ENCODE data around the gene ZEB1. TPM values are rescaled to one million over a fixed set of nuclear protein-coding genes. Genes with fewer than 3 reads are reported as not detected.

Gene ZEB1
- total RNA-seq, 1 experiment from 2014 or later = 1.4 TPM

DNA sequence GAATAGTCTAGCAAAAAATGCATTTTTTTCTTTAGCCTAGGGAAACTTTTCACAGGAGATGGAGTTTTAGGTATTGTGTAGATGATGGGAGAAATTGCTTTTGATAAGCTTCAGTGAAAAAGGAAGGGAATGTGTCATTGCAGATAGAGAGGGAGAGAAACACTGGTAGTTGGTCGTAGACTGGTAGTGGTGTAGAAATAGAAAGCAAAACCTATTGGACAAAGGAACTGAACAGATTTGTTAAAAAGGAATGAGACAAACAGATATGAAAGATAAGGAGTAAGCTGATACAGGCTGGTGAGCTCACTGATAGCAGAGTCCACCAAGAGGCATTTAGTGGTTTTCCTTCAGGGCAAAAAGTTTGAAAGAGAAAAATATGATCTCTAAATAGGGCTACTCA lies 94.3 kb downstream of the ZEB1 start:
- H3F3A ChIP-seq (ENCODE audit: insufficient read depth, low read depth) = no peaks in the 10 kb centered on the region
- no peaks in the 10 kb centered on the region for H3K4me1 ChIP-seq (replicated peaks; ENCODE audit: insufficient read depth)
- no peaks in the 10 kb centered on the region for H3K36me3 ChIP-seq (ENCODE audit: low read depth)
- no peak for TF ChIP-seq EZH2 (IDR thresholded peaks at IDR 0.05; ENCODE audit: low read depth)
- TF ChIP-seq, protein P1, sequence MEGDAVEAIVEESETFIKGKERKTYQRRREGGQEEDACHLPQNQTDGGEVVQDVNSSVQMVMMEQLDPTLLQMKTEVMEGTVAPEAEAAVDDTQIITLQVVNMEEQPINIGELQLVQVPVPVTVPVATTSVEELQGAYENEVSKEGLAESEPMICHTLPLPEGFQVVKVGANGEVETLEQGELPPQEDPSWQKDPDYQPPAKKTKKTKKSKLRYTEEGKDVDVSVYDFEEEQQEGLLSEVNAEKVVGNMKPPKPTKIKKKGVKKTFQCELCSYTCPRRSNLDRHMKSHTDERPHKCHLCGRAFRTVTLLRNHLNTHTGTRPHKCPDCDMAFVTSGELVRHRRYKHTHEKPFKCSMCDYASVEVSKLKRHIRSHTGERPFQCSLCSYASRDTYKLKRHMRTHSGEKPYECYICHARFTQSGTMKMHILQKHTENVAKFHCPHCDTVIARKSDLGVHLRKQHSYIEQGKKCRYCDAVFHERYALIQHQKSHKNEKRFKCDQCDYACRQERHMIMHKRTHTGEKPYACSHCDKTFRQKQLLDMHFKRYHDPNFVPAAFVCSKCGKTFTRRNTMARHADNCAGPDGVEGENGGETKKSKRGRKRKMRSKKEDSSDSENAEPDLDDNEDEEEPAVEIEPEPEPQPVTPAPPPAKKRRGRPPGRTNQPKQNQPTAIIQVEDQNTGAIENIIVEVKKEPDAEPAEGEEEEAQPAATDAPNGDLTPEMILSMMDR (conservative IDR thresholded peaks at IDR 0.05) = no peak
- H3K79me2 ChIP-seq (ENCODE audit: low read depth) = no peaks in the 10 kb centered on the region
- H3K9me3 ChIP-seq (ENCODE audit: insufficient read depth, low read depth) = no peaks in the 10 kb centered on the region
- DNase-seq = no peak
- no peaks in the 10 kb centered on the region for H3K9me2 ChIP-seq (ENCODE audit: insufficient read depth)
- no TSS peak for BruUV-seq (replicated peaks)
- no peak overlapping the region for H3K4me3 ChIP-seq
- no peak overlapping the region for H3K27ac ChIP-seq
- CTCF ChIA-PET = no interaction called here
- peak overlapping the region; percentile 16; the same call in 1 of the 2 replicates for H3K4me2 ChIP-seq
- POLR2A ChIA-PET (ENCODE audit: unreplicated experiment) = interaction anchor here (0.5 to 0.6 kb wide), 2 partner anchors 48 to 712 kb away, joined by 5 to 6 read pairs; no protein-coding TSS in a partner anchor
- H3K27me3 ChIP-seq (ENCODE audit: insufficient read depth, low read depth) = no peaks in the 10 kb centered on the region
- no peak overlapping the region for H2AFZ ChIP-seq
- intact Hi-C loops (cut with micrococcal nuclease; ENCODE audit: unreplicated experiment) = no loop called here
- H4K20me1 ChIP-seq (ENCODE audit: insufficient read depth) = no peaks in the 10 kb centered on the region

DNA sequence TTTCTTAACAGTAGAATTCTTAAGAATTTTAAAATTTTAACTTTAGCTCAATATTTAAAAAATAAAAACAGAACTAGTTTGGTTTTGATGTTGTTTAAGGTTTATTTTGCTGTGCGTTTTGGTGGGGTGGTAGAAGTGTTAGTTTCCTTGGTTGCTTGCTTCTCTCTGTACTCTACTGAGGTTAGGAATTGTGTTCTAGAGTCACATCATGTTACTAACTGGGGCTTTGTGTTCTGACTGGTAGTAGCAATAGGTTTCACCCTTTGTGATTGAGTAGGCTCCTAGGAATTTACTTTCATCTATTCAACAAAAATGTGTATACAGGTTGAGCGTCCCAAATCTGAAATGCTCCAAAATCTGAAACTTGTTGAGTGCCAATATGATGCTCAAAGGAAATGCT lies 99.5 kb downstream of the ZEB1 start:
- no peaks in the 10 kb centered on the region for H3K79me2 ChIP-seq (ENCODE audit: low read depth)
- intact Hi-C loops (cut with micrococcal nuclease; ENCODE audit: unreplicated experiment) = no loop called here
- no peaks in the 10 kb centered on the region for H3F3A ChIP-seq (ENCODE audit: insufficient read depth, low read depth)
- H3K36me3 ChIP-seq (ENCODE audit: low read depth) = no peaks in the 10 kb centered on the region
- no peaks in the 10 kb centered on the region for H3K4me1 ChIP-seq (replicated peaks; ENCODE audit: insufficient read depth)
- ChIA-PET POLR2A (ENCODE audit: unreplicated experiment) (no interaction called here), CTCF (no interaction called here)
- H4K20me1 ChIP-seq (ENCODE audit: insufficient read depth) = no peaks in the 10 kb centered on the region
- TF ChIP-seq EZH2 (IDR thresholded peaks at IDR 0.05; ENCODE audit: low read depth) = no peak
- TF ChIP-seq, protein P1 (conservative IDR thresholded peaks at IDR 0.05) = no peak
- no peak overlapping the region for H2AFZ ChIP-seq
- no peak overlapping the region for H3K27ac ChIP-seq
- no peak for DNase-seq
- no TSS peak for BruUV-seq (replicated peaks)
- H3K9me2 ChIP-seq (ENCODE audit: insufficient read depth) = no peaks in the 10 kb centered on the region
- H3K27me3 ChIP-seq (ENCODE audit: insufficient read depth, low read depth) = no peaks in the 10 kb centered on the region
- no peak overlapping the region for H3K4me2 ChIP-seq
- no peak overlapping the region for H3K4me3 ChIP-seq
- H3K9me3 ChIP-seq (ENCODE audit: insufficient read depth, low read depth) = no peaks in the 10 kb centered on the region

DNA sequence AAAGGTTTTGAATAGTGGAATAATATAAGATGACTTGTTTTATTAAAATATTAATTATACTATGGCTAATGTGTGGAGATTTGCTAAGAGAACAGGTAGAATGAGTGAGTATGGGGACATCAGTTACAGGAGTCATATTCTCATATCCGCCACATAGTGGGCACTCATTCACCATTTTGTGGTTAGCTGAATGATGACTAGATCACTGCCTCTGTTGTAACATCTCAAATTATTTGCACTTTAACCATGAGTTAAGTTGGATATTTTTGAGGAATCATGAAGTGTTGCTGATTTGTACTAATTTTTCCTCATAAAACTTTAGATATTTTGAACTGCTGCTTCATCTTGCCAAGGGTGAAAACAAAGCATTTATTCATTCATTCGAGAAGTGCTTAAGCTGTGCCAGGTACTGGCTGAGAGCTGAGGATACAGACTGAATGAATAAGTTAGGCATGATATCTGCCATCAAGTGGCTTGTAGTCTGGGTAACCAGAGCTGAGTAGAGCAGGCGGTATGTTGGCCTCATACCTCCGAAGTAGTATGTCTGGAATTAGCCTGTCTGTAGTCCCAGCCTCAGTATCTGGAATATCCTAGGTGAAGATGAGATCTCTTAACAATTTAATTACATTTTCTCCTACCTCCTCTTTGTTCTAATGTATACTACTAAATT lies 100.5 kb downstream of the ZEB1 start:
- no peaks in the 10 kb centered on the region for H3K9me3 ChIP-seq (ENCODE audit: insufficient read depth, low read depth)
- no peak for DNase-seq
- TF ChIP-seq, protein P1 (conservative IDR thresholded peaks at IDR 0.05) = no peak
- TF ChIP-seq EZH2 (IDR thresholded peaks at IDR 0.05; ENCODE audit: low read depth) = no peak
- no peaks in the 10 kb centered on the region for H3K36me3 ChIP-seq (ENCODE audit: low read depth)
- intact Hi-C loops (cut with micrococcal nuclease; ENCODE audit: unreplicated experiment) = no loop called here
- ChIA-PET CTCF (no interaction called here), POLR2A (ENCODE audit: unreplicated experiment) (no interaction called here)
- no peaks in the 10 kb centered on the region for H3F3A ChIP-seq (ENCODE audit: insufficient read depth, low read depth)
- no peaks in the 10 kb centered on the region for H3K79me2 ChIP-seq (ENCODE audit: low read depth)
- no peak overlapping the region for H3K4me3 ChIP-seq
- no peak overlapping the region for H2AFZ ChIP-seq
- no peaks in the 10 kb centered on the region for H3K4me1 ChIP-seq (replicated peaks; ENCODE audit: insufficient read depth)
- H4K20me1 ChIP-seq (ENCODE audit: insufficient read depth) = no peaks in the 10 kb centered on the region
- H3K27ac ChIP-seq = no peak overlapping the region
- BruUV-seq (replicated peaks) = no TSS peak
- no peak overlapping the region for H3K4me2 ChIP-seq
- no peaks in the 10 kb centered on the region; the same call in 1 of the 2 replicates for H3K9me2 ChIP-seq (ENCODE audit: insufficient read depth)
- no peaks in the 10 kb centered on the region for H3K27me3 ChIP-seq (ENCODE audit: insufficient read depth, low read depth)

All from PC-9 (cell line).